Measurements from ENCODE around the gene AHCYL1.

- TF ChIP-seq CTCF (conservative IDR thresholded peaks at IDR 0.05; ENCODE audit: low read depth, low read length) (no peak), EZH2 (IDR thresholded peaks at IDR 0.05; ENCODE audit: borderline replicate concordance, low read depth, low read length, poor library complexity, severe bottlenecking) (no peak)
These were observed 65.4 kb downstream of the AHCYL1 start for GRCh38 chr1:110049801-110050601.

Data from A673 (cell line).